Liver (tissue), 9 donors: Measurements from ENCODE around the gene TERF2IP. TPM values are rescaled to one million over a fixed set of nuclear protein-coding genes. Genes with fewer than 3 reads are reported as not detected.

Experiments used
- DNase-seq: peaks from one replicate; pipeline ENCODE4 v3.0.0-alpha.2; 2017; ENCODE audit warnings: low spot score
- H3K27ac ChIP-seq, 2 donors: one replicate each; pipeline ENCODE4 v1.7.0; 2013; ENCODE audit warnings: inconsistent platforms in 2 of 2, low read length in 2 of 2, control low read depth in 1 of 2, low read depth in 1 of 2, mild to moderate bottlenecking in 1 of 2
- H3K27me3 ChIP-seq, 4 donors: one replicate each; pipeline versions ENCODE4 v1.6.1 to v1.7.0; 2013; ENCODE audit warnings: low read length in 3 of 4, inconsistent platforms in 1 of 4, mild to moderate bottlenecking in 1 of 4, moderate library complexity in 1 of 4; ENCODE audit not compliant: control insufficient read depth in 4 of 4, insufficient read depth in 4 of 4
- H3K36me3 ChIP-seq, 4 donors: one replicate each; pipeline versions ENCODE4 v1.6.1 to v1.7.0; 2013; ENCODE audit warnings: low read length in 3 of 4, mild to moderate bottlenecking in 3 of 4, low read depth in 1 of 4, moderate library complexity in 1 of 4; ENCODE audit not compliant: control insufficient read depth in 4 of 4, insufficient read depth in 3 of 4
- H3K4me1 ChIP-seq, 4 donors: one replicate each; pipeline versions ENCODE4 v1.6.1 to v1.7.0; 2013; ENCODE audit warnings: low read length in 3 of 4, mild to moderate bottlenecking in 3 of 4, moderate library complexity in 1 of 4; ENCODE audit not compliant: control insufficient read depth in 4 of 4, insufficient read depth in 4 of 4
- H3K4me3 ChIP-seq, 3 donors: one replicate each; pipeline versions ENCODE4 v1.6.1 to v1.7.0; 2013; ENCODE audit warnings: low read length in 3 of 3, control low read depth in 1 of 3, low read depth in 1 of 3, mild to moderate bottlenecking in 1 of 3
- H3K9ac ChIP-seq, 2 donors: one replicate each; pipeline ENCODE4 v1.7.0; 2013; ENCODE audit warnings: low read length in 2 of 2, mild to moderate bottlenecking in 2 of 2, moderate library complexity in 2 of 2, control low read depth in 1 of 2, low read depth in 1 of 2
- H3K9me3 ChIP-seq, 4 donors: one replicate each; pipeline versions ENCODE4 v1.6.1 to v1.7.0; 2013; ENCODE audit warnings: low read length in 3 of 4; ENCODE audit not compliant: control insufficient read depth in 4 of 4
- CTCF ChIP-seq: fragments of 150-350 bp; IDR thresholded peaks from 2 replicates; pipeline ENCODE4 v1.5.1; 2017; ENCODE audit warnings: improper control_type of control experiment, low read depth, low read length; ENCODE audit not compliant: missing input control
- GABPA ChIP-seq, 2 donors: IDR thresholded peaks in 1 of 2; conservative IDR thresholded peaks in 1 of 2; 2 replicates each; pipeline ENCODE4 v1.6.1; 2016; ENCODE audit warnings: antibody characterized with exemption in 2 of 2, mild to moderate bottlenecking in 1 of 2, moderate library complexity in 1 of 2
- HNF4A ChIP-seq, 2 donors: conservative IDR thresholded peaks; 2 replicates each; pipeline ENCODE4 v1.6.1; 2016; ENCODE audit warnings: antibody characterized with exemption in 2 of 2, mild to moderate bottlenecking in 2 of 2
- HNF4G ChIP-seq: IDR thresholded peaks from 2 replicates; pipeline ENCODE4 v1.6.1; 2016; ENCODE audit warnings: antibody characterized with exemption
- JUND ChIP-seq, 2 donors: IDR thresholded peaks; 2 replicates each; pipeline ENCODE4 v1.6.1; 2016; ENCODE audit warnings: antibody characterized with exemption in 2 of 2
- RAD21 ChIP-seq, 2 donors: IDR thresholded peaks; 2 replicates each; pipeline ENCODE4 v1.6.1; 2016; ENCODE audit warnings: antibody characterized with exemption in 2 of 2, mild to moderate bottlenecking in 2 of 2
- REST ChIP-seq: IDR thresholded peaks from 2 replicates; pipeline ENCODE4 v1.6.1; 2016; ENCODE audit warnings: antibody characterized with exemption, mild to moderate bottlenecking
- RXRA ChIP-seq, 2 donors: IDR thresholded peaks; 2 replicates each; pipeline ENCODE4 v1.6.1; 2017 to 2018; ENCODE audit warnings: antibody characterized with exemption in 2 of 2, mild to moderate bottlenecking in 1 of 2
- SP1 ChIP-seq: IDR thresholded peaks from 2 replicates; pipeline ENCODE4 v1.6.1; 2018; ENCODE audit warnings: antibody characterized with exemption, mild to moderate bottlenecking
- TAF1 ChIP-seq: conservative IDR thresholded peaks from 2 replicates; pipeline ENCODE4 v1.6.1; 2016; ENCODE audit warnings: antibody characterized with exemption, mild to moderate bottlenecking
- YY1 ChIP-seq: IDR thresholded peaks from 2 replicates; pipeline ENCODE4 v1.6.1; 2016; ENCODE audit warnings: antibody characterized with exemption, mild to moderate bottlenecking
- WGBS: extraction: QIAGEN DNeasy Blood & Tissue Kit; methylation state at CpG from one replicate; pipeline ENCODE4 v1.1.7; 2013; 5-methylcytosine and 5-hydroxymethylcytosine counted together
- polyA plus RNA-seq, 2 donors: library from polyadenylated mRNA; stranded (reverse) in 1 of 2; unstranded in 1 of 2; fragments of 200-250 nt in 1 of 2; fragments of >200 nt in 1 of 2; fragmentation: Nextera tagmentation in 1 of 2; extraction: Ambion mirVana in 1 of 2; gene quantifications; one replicate each; pipeline versions ENCODE4 v1.2.1 to v1.2.3, GENCODE V29; 2013 to 2015
- total RNA-seq, 2 donors: library from RNA; depleted of rRNA; stranded (reverse); fragments of >200 nt; gene quantifications; one replicate each; pipeline ENCODE4 v1.2.3, GENCODE V29; 2014
- donor health status: healthy.
- donor health status: healthy.
- donor health status: healthy.
- donor health status: healthy.
- donor health status: healthy.

TERF2IP gene
- total and polyA plus RNA-seq, 4 donors: 21.7 to 69.5 (median 23.2) TPM

- TF ChIP-seq CTCF (no peak), HNF4A (conservative IDR thresholded peaks at IDR 0.05) (no peak), HNF4G (no peak), RXRA (IDR thresholded peaks at IDR 0.05) (no peak), GABPA (IDR thresholded peaks at IDR 0.05 in 1 of 2, conservative IDR thresholded peaks at IDR 0.05 in 1 of 2) (no peak)
Observed at GRCh38 chr16:75614066-75614897, 33.3 kb upstream of the TERF2IP start (continued).

- no peaks in the 10 kb centered on the region for H3K27me3 ChIP-seq
- no peak overlapping the region for H3K4me3 ChIP-seq
- H3K9me3 ChIP-seq: no peaks in the 10 kb centered on the region
- H3K9ac ChIP-seq: no peak overlapping the region
- WGBS: 98% methylated on average over 2 of the region's 2 CpGs
- H3K36me3 ChIP-seq: peaks cover 4 to 58% (median 34%) of the 10 kb centered on the region in 4 donors
- no peak overlapping the region for H3K27ac ChIP-seq
- no peaks in the 10 kb centered on the region for H3K4me1 ChIP-seq
- no peak for DNase-seq
- TF ChIP-seq GABPA (IDR thresholded peaks at IDR 0.05 in 1 of 2, conservative IDR thresholded peaks at IDR 0.05 in 1 of 2) (no peak), RXRA (IDR thresholded peaks at IDR 0.05) (no peak), REST (no peak), SP1 (no peak), HNF4A (conservative IDR thresholded peaks at IDR 0.05) (no peak), CTCF (no peak), HNF4G (no peak), YY1 (no peak), TAF1 (no peak), RAD21 (IDR thresholded peaks at IDR 0.05) (no peak), JUND (IDR thresholded peaks at IDR 0.05) (no peak)
Observed at GRCh38 chr16:75615619-75616018, 32.0 kb upstream of the TERF2IP start.
